A549 (cell line): ENCODE data around the gene CCL19.

Experiments
- ATOH8 ChIP-seq: fragments of 250-450 bp; sonication (Bioruptor Pico); IDR thresholded peaks from 2 replicates; pipeline ENCODE4 v1.5.0; 2020; ENCODE audit warnings: low read depth, mild to moderate bottlenecking, moderate library complexity
- CTCF ChIP-seq: fragments of >200 bp; sonication (Bioruptor Twin); formaldehyde crosslinking; IDR thresholded peaks from 3 replicates; pipeline ENCODE4 v1.5.1; 2016
- FOXS1 ChIP-seq: fragments of 250-450 bp; sonication (Bioruptor Pico); IDR thresholded peaks from 2 replicates; pipeline ENCODE4 v1.5.0; 2020; ENCODE audit warnings: mild to moderate bottlenecking, moderate library complexity
- JUN ChIP-seq, 2 experiments: fragments of >200 bp; sonication (Bioruptor Twin); formaldehyde crosslinking; IDR thresholded peaks; 2 replicates in 1 of 2; 3 replicates in 1 of 2; pipeline ENCODE4 v1.6.1; 2016 to 2017
- MAX ChIP-seq: IDR thresholded peaks from 2 replicates; pipeline ENCODE4 v1.6.1; 2012
- NFE2L2 ChIP-seq: fragments of 150-350 bp; conservative IDR thresholded peaks from 2 replicates; pipeline ENCODE4 v1.6.1; 2014; ENCODE audit warnings: low read length
- PBX3 ChIP-seq: IDR thresholded peaks from 2 replicates; pipeline ENCODE4 v1.6.1; 2012
- POLR2A ChIP-seq: IDR thresholded peaks from 2 replicates; pipeline ENCODE4 v1.6.1; 2012; ENCODE audit warnings: mild to moderate bottlenecking, low read length
- RCOR1 ChIP-seq: fragments of 150-350 bp; IDR thresholded peaks from 2 replicates; pipeline ENCODE4 v1.6.1; 2014; ENCODE audit warnings: antibody characterized with exemption, low read length, low read depth
- REST ChIP-seq: fragments of 200-600 bp; sonication (generic); IDR thresholded peaks from 2 replicates; pipeline ENCODE4 v1.6.1; 2016; ENCODE audit warnings: antibody characterized with exemption, mild to moderate bottlenecking, moderate library complexity
- ZFP36 ChIP-seq: fragments of 450-650 bp; IDR thresholded peaks from 2 replicates; pipeline ENCODE4 v1.6.1; 2014; ENCODE audit warnings: borderline replicate concordance; ENCODE audit not compliant: partially characterized antibody

- TF ChIP-seq NFE2L2 (no peak), CTCF (no peak), PBX3 (no peak), JUN (IDR thresholded peaks at IDR 0.05) (no peak), MAX (no peak), RCOR1 (no peak), POLR2A (no peak), REST (no peak), ATOH8 (CRISPR knock-in tag) (no peak), FOXS1 (CRISPR knock-in tag) (no peak), ZFP36 (no peak)
These were observed 1.6 kb downstream of the CCL19 start for GRCh38 chr9:34689512-34689911.
